ENCODE measurements around the gene WDR1.

Gene WDR1

GRCh38 chr4:10034612-10035104, 81.9 kb downstream of the WDR1 start:
- peaks cover 18 to 28% of the 10 kb centered on the region in 2 experiments for H3K4me1 ChIP-seq (ENCODE audit: control insufficient read depth in 1 of 2, insufficient read depth in 1 of 2, low read depth in 1 of 2, low read length in 1 of 2)
- no peak overlapping the region for H3K27ac ChIP-seq
- no peaks in the 10 kb centered on the region for H3K27me3 ChIP-seq
- H3K4me3 ChIP-seq (ENCODE audit: low read depth in 1 of 2, low read length in 1 of 2) = no peak overlapping the region
- no peak for TF ChIP-seq CTCF (IDR thresholded peaks at IDR 0.05)
- H3K36me3 ChIP-seq = no peaks in the 10 kb centered on the region
- no peaks in the 10 kb centered on the region for H3K9me3 ChIP-seq

GRCh38 chr4:10034136-10034535, 82.5 kb downstream of the WDR1 start:
- no peak for TF ChIP-seq CTCF (IDR thresholded peaks at IDR 0.05)
- no peaks in the 10 kb centered on the region for H3K9me3 ChIP-seq
- peaks cover 18 to 28% of the 10 kb centered on the region in 2 experiments for H3K4me1 ChIP-seq (ENCODE audit: control insufficient read depth in 1 of 2, insufficient read depth in 1 of 2, low read depth in 1 of 2, low read length in 1 of 2)
- no peaks in the 10 kb centered on the region for H3K36me3 ChIP-seq
- no peak overlapping the region for H3K4me3 ChIP-seq (ENCODE audit: low read depth in 1 of 2, low read length in 1 of 2)
- no peaks in the 10 kb centered on the region for H3K27me3 ChIP-seq
- no peak overlapping the region for H3K27ac ChIP-seq

- Histone ChIP-seq H3K9me3 (no peaks in the 10 kb centered on the region), H3K36me3 (no peaks in the 10 kb centered on the region), H3K4me1 (ENCODE audit: control insufficient read depth in 1 of 2, insufficient read depth in 1 of 2, low read depth in 1 of 2, low read length in 1 of 2) (peaks cover 18 to 28% of the 10 kb centered on the region in 2 experiments), H3K27ac (peak overlapping the region; percentile 73), H3K4me3 (ENCODE audit: low read depth in 1 of 2, low read length in 1 of 2) (no peak overlapping the region), H3K27me3 (no peaks in the 10 kb centered on the region)
- TF ChIP-seq CTCF (IDR thresholded peaks at IDR 0.05) = no peak
These were observed 83.3 kb downstream of the WDR1 start for GRCh38 chr4:10033191-10033881.

- TF ChIP-seq CTCF (IDR thresholded peaks at IDR 0.05) = peak; percentile 25
- Histone ChIP-seq H3K27me3 (no peaks in the 10 kb centered on the region), H3K4me1 (ENCODE audit: control insufficient read depth in 1 of 2, insufficient read depth in 1 of 2, low read depth in 1 of 2, low read length in 1 of 2) (peaks cover 18 to 28% of the 10 kb centered on the region in 2 experiments), H3K27ac (peak overlapping the region; percentile 73), H3K4me3 (ENCODE audit: low read depth in 1 of 2, low read length in 1 of 2) (no peak overlapping the region), H3K9me3 (no peaks in the 10 kb centered on the region), H3K36me3 (no peaks in the 10 kb centered on the region)
These were observed 84.0 kb downstream of the WDR1 start for GRCh38 chr4:10032625-10033024.

- Histone ChIP-seq H3K4me1 (ENCODE audit: control insufficient read depth in 1 of 2, insufficient read depth in 1 of 2, low read depth in 1 of 2, low read length in 1 of 2) (peaks cover 18 to 28% of the 10 kb centered on the region in 2 experiments), H3K27me3 (no peaks in the 10 kb centered on the region), H3K9me3 (no peaks in the 10 kb centered on the region), H3K36me3 (no peaks in the 10 kb centered on the region), H3K4me3 (ENCODE audit: low read depth in 1 of 2, low read length in 1 of 2) (no peak overlapping the region), H3K27ac (peak overlapping the region; percentile 73)
- no peak for TF ChIP-seq CTCF (IDR thresholded peaks at IDR 0.05)
These were observed 84.7 kb downstream of the WDR1 start for GRCh38 chr4:10031668-10032590.
